ENCODE measurements around the gene TMEM132E.

The TMEM132E gene

DNA sequence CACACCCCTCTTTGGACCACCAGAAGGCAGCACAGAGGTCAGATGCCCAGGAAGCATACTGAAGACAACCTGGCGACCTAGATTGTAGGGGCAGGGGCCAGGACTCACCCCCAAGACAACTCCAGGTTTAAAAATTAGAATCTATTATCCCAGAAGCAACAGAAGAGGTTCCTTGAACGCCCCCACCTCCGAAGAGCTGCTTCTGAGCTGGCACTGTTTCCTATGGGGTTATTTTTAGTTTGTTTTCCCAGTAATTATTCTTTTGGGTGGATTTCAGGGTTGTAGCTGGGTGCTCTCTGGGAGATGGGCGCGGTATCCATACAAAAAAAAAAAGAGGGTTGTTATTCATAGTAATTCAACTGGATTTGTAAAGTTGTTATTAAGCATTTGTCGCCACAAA is 10.4 kb upstream of the TMEM132E start:
- DNase-seq (ENCODE audit: low spot score): no peak

GRCh38 chr17:34569591-34569990 is 9.8 kb upstream of the TMEM132E start:
- DNase-seq (ENCODE audit: low spot score): no peak

GRCh38 chr17:34570506-34570905 is 8.9 kb upstream of the TMEM132E start:
- DNase-seq (ENCODE audit: low spot score): no peak

- no peak for DNase-seq (ENCODE audit: low spot score)
These were observed 7.8 kb upstream of the TMEM132E start for GRCh38 chr17:34571428-34572130.

- DNase-seq (ENCODE audit: low spot score): no peak
These were observed 6.9 kb upstream of the TMEM132E start for GRCh38 chr17:34572483-34572882.

GRCh38 chr17:34575182-34575581 is 4.2 kb upstream of the TMEM132E start:
- no peak for DNase-seq (ENCODE audit: low spot score)

- no peak for DNase-seq (ENCODE audit: low spot score)
These were observed 1.4 kb upstream of the TMEM132E start for GRCh38 chr17:34578016-34578415.

DNA sequence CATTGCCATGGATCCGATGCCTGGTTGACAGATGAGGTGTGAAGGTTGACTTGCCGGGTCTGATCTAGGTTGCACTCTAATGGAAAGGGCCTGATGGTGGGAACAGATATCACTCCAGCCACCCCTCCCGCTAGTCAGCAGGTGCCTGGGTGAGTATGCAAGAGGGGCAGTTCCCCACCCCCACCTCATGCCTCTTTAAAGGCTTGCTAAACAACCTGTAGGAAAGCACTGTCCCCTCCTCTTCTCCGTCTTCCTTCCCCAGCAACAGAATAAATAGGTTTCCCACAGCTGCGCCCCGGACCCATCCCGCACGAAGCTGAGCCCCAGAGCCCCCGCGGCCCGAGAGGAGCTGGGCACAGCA is 746 bp upstream of the TMEM132E start:
- DNase-seq (ENCODE audit: low spot score): no peak

GRCh38 chr17:34579979-34580684 is 750 bp downstream of the TMEM132E start:
- DNase-seq (ENCODE audit: low spot score): no peak

DNA sequence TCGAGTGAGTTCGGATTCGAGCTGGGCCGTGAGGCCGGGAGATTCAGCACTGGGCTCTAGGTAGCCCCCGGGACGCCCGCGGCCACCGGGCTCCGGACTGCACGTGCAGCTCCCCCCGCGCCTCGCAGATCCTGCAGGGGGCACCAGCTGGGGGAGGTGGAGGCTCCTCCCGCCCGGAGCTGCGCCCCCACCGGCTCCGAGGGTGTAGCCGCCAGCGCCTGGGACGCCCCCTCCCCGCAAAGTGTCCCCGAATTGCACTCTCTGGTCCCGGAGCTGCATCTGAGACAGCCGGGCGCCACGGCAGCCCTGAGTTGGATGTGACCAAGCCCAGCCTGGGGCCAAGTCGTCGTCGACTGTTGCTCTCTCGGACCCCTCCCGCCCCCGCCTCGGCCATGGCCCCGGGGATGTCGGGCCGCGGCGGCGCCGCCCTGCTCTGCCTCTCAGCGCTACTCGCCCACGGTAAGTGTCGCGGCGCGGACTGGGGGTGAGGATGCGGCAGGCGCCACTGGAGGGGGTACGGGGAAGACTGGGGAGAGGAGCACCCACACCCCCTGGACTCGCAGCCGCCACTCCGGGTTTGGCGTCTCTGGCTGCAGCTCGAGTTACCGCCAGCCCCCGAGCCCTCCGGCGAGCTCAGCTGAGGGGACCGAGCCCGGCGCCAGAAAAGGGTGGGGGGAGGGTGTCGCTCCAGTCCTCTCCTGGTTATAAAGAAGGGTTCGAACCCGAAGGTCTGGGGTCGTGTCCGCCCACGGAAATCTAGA is 1.5 kb downstream of the TMEM132E start:
- DNase-seq (ENCODE audit: low spot score): no peak

GRCh38 chr17:34581446-34582184 is 2.2 kb downstream of the TMEM132E start:
- DNase-seq (ENCODE audit: low spot score): no peak

GRCh38 chr17:34582185-34582900 is 3.0 kb downstream of the TMEM132E start:
- no peak for DNase-seq (ENCODE audit: low spot score)

DNA sequence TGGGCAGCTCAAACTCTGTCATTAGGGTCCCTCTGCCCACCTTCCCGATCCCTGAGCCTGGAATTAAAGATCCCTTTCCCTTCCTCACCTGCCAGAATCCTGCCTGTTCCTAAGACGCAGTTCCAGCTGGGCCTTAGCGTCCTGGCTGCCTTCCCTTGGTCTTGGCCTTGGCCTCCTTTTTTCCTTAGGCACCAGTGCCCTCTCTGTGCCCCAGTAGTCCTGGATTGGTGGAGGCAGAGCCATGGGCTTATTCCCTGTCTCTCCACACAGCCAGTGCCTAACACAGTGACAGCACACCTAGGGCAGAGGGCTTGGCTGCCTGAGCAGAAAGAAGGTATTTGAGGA is 3.5 kb downstream of the TMEM132E start:
- DNase-seq (ENCODE audit: low spot score): no peak

DNA sequence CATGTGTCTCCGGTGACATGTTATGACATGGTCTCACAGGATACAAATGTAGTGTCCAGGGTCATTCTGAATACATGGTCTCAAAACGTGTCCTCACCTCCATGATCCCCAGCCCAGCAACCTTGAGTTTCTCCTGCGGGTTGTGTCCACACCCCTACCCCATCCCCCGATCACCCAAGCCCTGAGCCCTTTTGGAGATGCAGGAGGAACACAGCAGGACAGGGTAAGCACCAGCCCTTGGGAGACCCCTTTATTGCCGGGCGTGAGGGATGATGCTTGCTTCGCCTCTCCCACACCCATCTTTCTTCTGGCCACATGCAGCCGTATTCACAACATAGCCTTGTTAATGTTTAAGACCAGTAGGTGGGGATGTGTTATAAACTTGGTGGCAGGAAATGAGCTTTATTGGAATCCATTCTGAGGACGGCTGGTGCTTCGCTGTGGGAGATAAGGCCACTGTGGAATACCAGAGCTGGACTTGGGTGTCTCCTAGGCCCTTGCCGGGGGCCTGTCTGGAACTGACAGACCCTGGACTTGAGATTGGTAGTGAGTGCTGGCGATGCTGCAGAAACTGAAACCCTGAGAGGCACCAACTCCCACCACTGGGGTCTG is 5.5 kb downstream of the TMEM132E start:
- DNase-seq (ENCODE audit: low spot score): no peak

DNA sequence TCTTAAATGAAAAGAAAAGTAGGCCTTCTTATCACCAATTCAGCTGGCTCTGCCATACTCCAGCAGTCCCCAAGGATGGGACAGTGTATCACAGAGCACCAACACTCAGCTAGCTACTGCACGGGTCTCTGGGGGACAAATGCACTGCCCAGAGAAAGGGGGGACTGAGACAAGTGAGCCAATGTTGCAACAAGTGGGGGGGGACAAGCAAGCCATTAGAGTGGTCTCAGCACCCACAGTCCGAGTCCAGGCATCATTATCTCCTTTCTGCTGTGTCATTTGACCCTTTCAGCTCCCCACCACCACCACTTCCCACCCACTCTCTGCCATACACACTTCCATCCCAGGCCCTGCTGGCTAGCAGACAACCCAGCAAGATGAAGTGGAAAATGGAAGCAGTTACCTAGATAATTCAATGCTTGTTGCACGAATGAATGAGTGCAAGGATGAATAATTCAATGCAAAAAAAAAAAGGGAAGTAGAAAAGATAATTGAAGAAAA is 7.0 kb downstream of the TMEM132E start:
- DNase-seq (ENCODE audit: low spot score): no peak

DNA sequence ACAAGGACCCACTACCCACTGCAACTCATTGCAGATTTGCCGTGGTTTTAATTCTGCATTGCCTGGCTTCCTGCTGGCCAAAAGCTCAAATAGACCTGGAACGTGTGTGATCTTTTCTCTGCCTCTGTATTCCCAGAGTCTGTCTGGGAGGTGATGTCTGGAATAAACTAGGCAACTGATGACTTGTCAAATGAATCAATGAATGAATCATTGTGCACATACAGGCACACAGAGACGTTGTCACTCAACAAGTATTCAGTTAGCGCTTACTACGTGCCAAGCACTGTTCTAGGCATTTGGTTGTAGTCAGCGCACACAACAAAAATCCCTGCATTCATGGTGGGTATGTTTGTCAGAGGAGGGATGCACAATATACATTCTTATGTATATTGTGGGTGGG is 8.9 kb downstream of the TMEM132E start:
- no peak for DNase-seq (ENCODE audit: low spot score)

DNA sequence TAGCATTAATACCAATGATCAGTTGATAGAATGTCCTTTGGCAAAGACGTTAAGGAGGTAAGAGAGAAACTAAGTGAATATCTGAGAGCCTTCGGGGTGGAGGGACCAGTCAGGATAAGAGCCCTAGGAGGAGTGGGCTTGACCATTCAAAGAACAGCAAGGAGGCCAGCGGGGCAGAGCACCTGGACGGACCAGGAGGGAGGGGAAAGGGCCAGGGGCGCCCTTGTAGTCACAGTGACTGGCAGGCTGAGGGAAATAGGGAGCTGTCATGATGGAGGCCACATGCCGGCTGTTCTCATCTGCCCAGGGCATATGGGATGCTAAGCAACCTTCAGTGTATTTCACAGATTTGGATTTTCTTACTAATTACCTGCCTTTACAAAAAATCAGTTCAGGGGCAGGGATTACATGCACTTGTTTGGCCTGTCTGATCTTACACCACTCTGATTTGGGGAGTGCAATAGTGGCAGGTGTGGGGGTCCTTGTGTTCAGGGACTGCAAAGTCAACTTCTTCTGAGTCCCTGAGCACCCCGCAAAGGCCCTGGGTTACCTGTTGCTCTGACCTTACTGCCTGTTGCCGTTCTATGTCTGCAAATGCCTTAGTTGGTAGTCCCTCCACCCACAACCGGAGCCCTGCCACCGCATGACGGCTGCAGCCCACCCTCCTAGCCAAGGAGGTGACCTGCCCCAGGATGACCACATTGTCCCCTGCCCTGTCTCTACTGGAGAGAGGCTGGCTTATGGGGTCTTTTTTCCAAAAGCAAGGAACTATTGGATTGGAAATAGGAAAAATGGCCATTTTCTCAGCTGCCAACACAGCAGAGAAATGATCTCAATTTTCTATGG is 10.0 kb downstream of the TMEM132E start:
- no peak for DNase-seq (ENCODE audit: low spot score)

DNA sequence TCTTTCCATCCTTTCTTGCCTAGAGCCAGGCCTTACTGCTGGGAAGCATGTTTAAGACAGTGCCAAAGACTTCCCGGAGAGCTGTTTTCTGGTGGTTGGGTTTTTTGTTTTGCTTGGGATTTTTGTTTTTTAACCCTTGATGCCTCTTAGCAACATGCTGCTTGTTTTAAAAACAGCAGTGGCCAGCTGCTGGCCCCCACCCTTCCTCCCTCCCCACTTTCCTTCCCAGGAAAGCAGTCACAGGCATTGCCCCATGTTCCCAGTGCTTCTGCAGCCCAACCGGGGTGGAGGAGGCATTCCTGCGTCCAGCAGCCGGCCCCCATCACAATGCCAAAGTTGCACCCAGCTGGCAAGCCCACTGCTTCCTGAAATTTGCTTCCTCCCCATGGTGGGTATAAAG is 12.6 kb downstream of the TMEM132E start:
- no peak for DNase-seq (ENCODE audit: low spot score)

DNA sequence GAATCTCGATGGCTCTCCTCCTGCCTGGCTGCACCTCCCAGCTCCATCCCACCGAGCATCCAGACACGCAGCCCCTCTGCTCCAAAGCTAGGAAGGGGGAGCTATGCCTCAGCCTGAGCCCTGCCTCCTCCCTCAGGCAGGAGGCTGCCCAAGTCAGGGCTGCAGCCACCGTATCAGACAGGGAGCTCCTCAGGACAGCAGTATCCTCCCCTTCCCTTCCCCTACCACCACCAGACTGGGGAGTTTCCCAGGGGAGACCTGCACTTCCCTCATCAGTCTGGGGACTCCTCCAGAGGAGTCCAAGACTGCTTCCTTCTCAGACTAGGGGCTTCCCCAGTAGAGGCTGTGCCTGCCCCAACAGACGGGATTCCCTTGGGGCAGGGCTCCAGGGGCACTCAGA is 17.5 kb downstream of the TMEM132E start:
- DNase-seq (ENCODE audit: low spot score): no peak

GRCh38 chr17:34598161-34598776 is 18.9 kb downstream of the TMEM132E start:
- DNase-seq (ENCODE audit: low spot score): no peak
